Stomach (tissue), 4 donors: ENCODE results near the gene ZSCAN18.

Source experiments
- POLR2A ChIP-seq, 4 donors: fragments of 450-650 bp; IDR thresholded peaks; one replicate each; pipeline ENCODE4 v1.6.1; 2016; ENCODE audit warnings: antibody characterized with exemption in 4 of 4, control low read depth in 2 of 4, mild to moderate bottlenecking in 1 of 4, moderate library complexity in 1 of 4
- POLR2AphosphoS5 ChIP-seq, 3 donors: sonication (generic); formaldehyde crosslinking; IDR thresholded peaks; one replicate each; pipeline ENCODE4 v1.6.1; 2016; ENCODE audit warnings: antibody characterized with exemption in 3 of 3
- TF ChIP-seq, protein P1 (sequence below), 7 experiments: fragments of 450-650 bp in 4 of 7; fragments of 200-600 bp in 3 of 7; sonication (generic) in 3 of 7; IDR thresholded peaks; one replicate each; pipeline ENCODE4 v1.5.1; 2016 to 2019; ENCODE audit warnings: antibody characterized with exemption in 7 of 7, control low read depth in 2 of 7, mild to moderate bottlenecking in 1 of 7

DNA sequence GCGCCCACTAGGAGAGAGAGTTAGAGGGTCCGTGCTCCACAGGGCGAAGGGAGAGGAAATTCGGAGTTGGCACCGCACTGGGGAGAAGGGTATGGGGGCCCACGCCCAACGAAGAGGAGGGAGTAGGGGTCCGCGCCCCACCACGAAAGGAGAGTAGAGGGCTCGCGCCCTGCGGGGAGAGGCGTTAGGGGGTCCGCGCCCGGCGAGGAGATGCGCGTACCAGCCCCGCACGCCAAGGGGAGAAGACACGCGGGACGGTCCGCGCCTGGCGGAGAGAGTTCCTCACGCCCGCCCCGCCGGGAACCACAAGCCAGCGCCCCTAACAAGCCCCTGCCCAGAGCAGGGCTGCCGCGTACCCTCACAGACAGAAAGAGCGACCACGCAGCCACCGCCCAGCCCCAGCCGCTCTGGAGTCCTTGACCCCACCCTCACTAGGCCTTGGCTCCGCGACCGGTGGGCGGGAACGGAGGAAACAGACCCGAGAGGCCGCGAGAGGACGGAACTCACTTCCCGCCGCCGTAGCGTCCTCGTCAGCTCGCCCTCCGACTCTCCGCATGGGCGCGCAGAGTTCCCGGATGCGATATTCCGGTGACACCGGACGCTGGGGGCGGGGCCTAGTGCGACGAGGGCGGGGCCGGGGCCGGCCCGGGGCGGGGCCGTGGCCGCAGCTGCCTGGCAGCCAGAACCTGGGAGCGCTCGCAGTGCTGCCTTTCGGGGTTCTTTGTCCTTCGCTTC is 20.0 kb upstream of the ZSCAN18 start:
- TF ChIP-seq POLR2A (IDR thresholded peaks at IDR 0.05), result no peak
- TF ChIP-seq, protein P1, sequence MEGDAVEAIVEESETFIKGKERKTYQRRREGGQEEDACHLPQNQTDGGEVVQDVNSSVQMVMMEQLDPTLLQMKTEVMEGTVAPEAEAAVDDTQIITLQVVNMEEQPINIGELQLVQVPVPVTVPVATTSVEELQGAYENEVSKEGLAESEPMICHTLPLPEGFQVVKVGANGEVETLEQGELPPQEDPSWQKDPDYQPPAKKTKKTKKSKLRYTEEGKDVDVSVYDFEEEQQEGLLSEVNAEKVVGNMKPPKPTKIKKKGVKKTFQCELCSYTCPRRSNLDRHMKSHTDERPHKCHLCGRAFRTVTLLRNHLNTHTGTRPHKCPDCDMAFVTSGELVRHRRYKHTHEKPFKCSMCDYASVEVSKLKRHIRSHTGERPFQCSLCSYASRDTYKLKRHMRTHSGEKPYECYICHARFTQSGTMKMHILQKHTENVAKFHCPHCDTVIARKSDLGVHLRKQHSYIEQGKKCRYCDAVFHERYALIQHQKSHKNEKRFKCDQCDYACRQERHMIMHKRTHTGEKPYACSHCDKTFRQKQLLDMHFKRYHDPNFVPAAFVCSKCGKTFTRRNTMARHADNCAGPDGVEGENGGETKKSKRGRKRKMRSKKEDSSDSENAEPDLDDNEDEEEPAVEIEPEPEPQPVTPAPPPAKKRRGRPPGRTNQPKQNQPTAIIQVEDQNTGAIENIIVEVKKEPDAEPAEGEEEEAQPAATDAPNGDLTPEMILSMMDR (IDR thresholded peaks at IDR 0.05), result no peak
- no peak for TF ChIP-seq POLR2AphosphoS5 (IDR thresholded peaks at IDR 0.05)
